IgD-negative memory B cell (primary cell): ENCODE results near the gene MYL1. TPM values are rescaled to one million over a fixed set of nuclear protein-coding genes. Genes with fewer than 3 reads are reported as not detected.

ENCODE experiments used
- H3K27ac Mint-ChIP-seq, 3 donors: one replicate each; pipeline ENCODE4 v1.8.0; 2020 to 2022; ENCODE audit warnings: mild to moderate bottlenecking in 3 of 3, mixed read lengths in 3 of 3, moderate library complexity in 1 of 3
- H3K27me3 Mint-ChIP-seq: one replicate; pipeline ENCODE4 v1.8.0; 2021; ENCODE audit warnings: mixed read lengths
- H3K36me3 Mint-ChIP-seq: one replicate; pipeline ENCODE4 v1.8.0; 2020; ENCODE audit warnings: mild to moderate bottlenecking, mixed read lengths
- H3K4me1 Mint-ChIP-seq, 3 donors: one replicate each; pipeline ENCODE4 v1.8.0; 2020 to 2022; ENCODE audit warnings: mixed read lengths in 3 of 3, mild to moderate bottlenecking in 1 of 3
- H3K4me3 Mint-ChIP-seq, 4 donors: one replicate each; pipeline ENCODE4 v1.8.0; 2020 to 2022; ENCODE audit warnings: mild to moderate bottlenecking in 4 of 4, mixed read lengths in 4 of 4, moderate library complexity in 3 of 4
- H3K9me3 Mint-ChIP-seq, 3 donors: one replicate each; pipeline ENCODE4 v1.8.0; 2020 to 2021; ENCODE audit warnings: mixed read lengths in 3 of 3, mild to moderate bottlenecking in 1 of 3
- polyA plus RNA-seq: library from polyadenylated mRNA; unstranded; fragments of 300-500 nt; fragmentation: Illumina TruSeq; gene quantifications from one replicate; pipeline ENCODE4 v1.2.3, GENCODE V29; 2021

The MYL1 gene
- polyA plus RNA-seq, 1 donor from 2014 or later: not detected

DNA sequence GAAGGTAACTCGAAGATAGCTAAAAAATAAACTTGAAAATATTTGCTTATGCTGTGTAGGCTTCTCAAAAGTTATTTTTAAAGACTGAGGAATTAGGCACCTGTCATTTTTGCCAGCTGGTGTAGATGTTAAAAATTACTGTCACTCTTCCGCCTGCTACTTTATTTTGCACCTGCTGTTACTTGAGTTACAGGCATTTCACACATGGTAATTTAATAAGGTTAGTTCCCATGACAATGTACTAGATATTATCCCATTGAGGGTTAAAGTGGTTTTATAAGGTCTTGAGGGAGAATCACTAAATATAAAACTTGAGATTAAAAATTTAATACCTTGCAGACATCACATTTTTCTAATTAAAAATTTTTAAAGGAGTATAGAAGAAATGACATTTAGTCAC lies 26.6 kb downstream of the MYL1 start:
- H3K9me3 Mint-ChIP-seq: peaks cover 4 to 5% (median 4%) of the 10 kb centered on the region in 3 donors
- H3K36me3 Mint-ChIP-seq: no peaks in the 10 kb centered on the region
- H3K4me1 Mint-ChIP-seq: no peaks in the 10 kb centered on the region
- H3K27ac Mint-ChIP-seq: no peak overlapping the region
- no peaks in the 10 kb centered on the region for H3K27me3 Mint-ChIP-seq
- H3K4me3 Mint-ChIP-seq: no peak overlapping the region

DNA sequence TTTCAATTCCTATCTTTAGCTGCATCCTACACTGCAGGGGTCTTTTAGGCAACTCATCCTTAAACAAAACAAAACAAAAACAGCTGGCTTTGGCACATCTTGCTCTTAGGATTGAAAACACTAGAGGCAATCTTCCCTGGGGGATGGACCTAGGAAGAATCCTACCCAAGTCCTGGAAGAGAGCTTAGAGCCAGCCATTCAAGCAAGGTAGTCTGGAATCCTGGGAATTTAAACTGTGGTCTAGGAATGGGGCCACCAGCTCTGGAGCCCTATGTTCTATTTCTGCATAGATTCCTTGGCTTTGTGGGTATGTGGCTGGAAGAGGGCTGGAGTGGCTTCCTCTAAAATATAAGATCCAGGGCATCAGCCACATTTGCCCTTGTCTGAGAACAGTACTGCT lies 27.7 kb downstream of the MYL1 start:
- peaks cover 2 to 10% (median 9%) of the 10 kb centered on the region in 3 donors for H3K9me3 Mint-ChIP-seq
- no peak overlapping the region for H3K4me3 Mint-ChIP-seq
- H3K27me3 Mint-ChIP-seq: no peaks in the 10 kb centered on the region
- H3K4me1 Mint-ChIP-seq: no peaks in the 10 kb centered on the region
- H3K36me3 Mint-ChIP-seq: no peaks in the 10 kb centered on the region
- no peak overlapping the region for H3K27ac Mint-ChIP-seq

DNA sequence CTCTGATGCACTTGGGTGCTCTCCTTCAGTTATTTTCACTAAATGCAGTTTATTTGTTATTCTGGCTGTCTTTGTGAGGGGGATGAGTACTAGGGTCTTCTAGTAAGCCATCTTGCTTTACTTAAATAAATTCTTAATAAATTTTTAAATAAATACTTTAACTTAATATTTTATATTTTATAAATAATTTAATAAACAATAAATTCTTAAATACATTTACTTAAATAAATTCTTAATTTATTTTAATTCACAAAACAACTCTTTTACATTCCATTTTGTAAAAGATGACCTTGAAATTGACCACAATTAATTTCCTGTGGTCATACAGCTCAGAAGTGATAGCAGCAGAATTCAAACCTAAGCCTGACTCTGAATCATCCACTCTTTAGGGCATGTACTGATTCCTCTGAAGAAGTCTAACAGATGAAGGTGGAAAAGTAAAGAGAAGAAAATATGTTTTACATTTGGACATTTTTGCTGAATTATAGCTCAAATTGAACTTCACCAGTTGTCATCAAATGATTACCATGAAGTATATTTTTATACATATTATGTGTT lies 28.8 kb downstream of the MYL1 start:
- Mint-ChIP-seq H3K4me3 (no peak overlapping the region), H3K9me3 (peaks cover 2 to 17% (median 10%) of the 10 kb centered on the region in 3 donors), H3K36me3 (no peaks in the 10 kb centered on the region), H3K27me3 (no peaks in the 10 kb centered on the region), H3K27ac (no peak overlapping the region), H3K4me1 (no peaks in the 10 kb centered on the region)

DNA sequence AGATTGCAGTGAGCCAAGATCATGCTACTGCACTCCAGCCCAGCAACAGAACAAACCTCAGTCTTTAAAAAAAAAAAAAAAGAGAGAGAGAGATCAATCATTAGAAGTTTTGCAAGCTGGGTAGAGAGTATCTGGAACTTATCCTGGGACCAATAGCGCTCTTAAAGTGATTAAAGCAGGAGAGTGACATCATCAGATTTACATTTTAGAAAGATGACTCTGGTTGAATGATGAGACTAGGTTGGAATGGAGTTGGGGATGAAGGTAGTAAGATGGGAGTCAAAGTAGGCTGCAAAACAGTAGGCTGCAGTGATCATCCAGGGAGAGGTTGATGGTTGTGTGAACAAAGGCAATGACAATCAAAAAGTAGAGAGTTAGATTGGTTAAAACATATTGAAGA lies 37.8 kb downstream of the MYL1 start:
- peaks cover 0 to 7% (median 0%) of the 10 kb centered on the region in 3 donors for H3K9me3 Mint-ChIP-seq
- no peak overlapping the region for H3K27ac Mint-ChIP-seq
- H3K27me3 Mint-ChIP-seq: no peaks in the 10 kb centered on the region
- no peaks in the 10 kb centered on the region for H3K36me3 Mint-ChIP-seq
- no peaks in the 10 kb centered on the region for H3K4me1 Mint-ChIP-seq
- no peak overlapping the region for H3K4me3 Mint-ChIP-seq

DNA sequence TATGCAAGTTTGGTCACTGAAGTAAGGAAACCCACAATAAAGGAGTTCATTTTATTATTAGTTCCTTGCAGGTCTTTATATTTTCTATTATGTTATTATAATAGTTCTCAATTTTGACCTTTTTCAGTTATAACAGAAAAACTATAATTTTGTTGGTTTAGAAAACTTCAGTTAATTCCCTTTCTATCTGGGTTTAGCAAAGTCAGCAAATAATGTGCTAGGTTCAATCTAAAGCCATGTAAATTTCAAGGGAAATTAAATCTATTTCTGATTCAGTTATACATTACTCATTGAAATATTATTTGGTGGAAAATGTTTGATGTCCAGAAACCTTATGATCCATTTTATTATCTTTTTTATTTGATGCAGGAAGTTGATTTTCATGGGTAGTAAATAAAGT lies 43.7 kb downstream of the MYL1 start:
- H3K4me1 Mint-ChIP-seq: no peaks in the 10 kb centered on the region
- no peaks in the 10 kb centered on the region for H3K9me3 Mint-ChIP-seq
- H3K36me3 Mint-ChIP-seq: no peaks in the 10 kb centered on the region
- no peak overlapping the region for H3K4me3 Mint-ChIP-seq
- H3K27ac Mint-ChIP-seq: no peak overlapping the region
- peaks cover 2% of the 10 kb centered on the region for H3K27me3 Mint-ChIP-seq

DNA sequence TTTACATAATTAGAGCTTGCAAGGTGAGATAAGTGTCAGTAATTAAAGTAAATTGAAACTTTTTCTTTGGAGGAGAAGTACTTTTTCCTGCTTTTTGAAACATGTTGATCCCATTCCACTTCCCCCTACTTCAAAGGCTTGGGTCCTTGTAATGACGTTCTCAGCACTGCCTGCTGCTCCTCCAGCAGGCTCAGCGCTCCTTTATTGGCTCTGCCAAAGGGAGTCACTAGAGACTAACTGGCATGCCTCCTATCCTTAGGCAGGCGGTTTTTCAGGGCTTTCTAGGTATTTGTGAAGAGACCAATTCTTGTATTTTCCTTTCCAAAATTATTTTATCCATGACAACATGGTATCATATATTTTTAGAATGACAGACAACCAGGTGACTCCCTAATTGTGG lies 45.8 kb downstream of the MYL1 start:
- no peaks in the 10 kb centered on the region for H3K36me3 Mint-ChIP-seq
- H3K27ac Mint-ChIP-seq: no peak overlapping the region
- no peaks in the 10 kb centered on the region for H3K9me3 Mint-ChIP-seq
- no peak overlapping the region for H3K4me3 Mint-ChIP-seq
- H3K27me3 Mint-ChIP-seq: peaks cover 2% of the 10 kb centered on the region
- no peaks in the 10 kb centered on the region for H3K4me1 Mint-ChIP-seq

DNA sequence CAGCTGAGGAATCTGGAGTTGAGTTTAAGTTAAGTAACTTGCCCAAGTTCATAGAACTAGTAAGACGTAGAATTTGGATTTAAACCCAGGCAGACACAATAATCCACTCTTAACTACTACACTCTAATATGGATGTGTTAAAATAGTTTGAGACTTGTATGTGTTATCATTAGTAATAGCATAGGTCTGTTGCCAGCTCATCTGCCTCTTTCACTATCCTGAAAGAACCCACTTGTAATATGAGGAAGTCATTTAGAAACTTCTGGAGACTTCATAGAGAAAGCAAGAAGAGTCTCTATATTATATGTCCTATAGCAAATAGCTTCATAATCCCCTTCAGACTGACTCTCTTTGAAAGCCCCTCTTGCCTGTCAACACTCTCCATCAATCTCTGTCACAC lies 46.7 kb downstream of the MYL1 start:
- H3K36me3 Mint-ChIP-seq: no peaks in the 10 kb centered on the region
- no peaks in the 10 kb centered on the region for H3K9me3 Mint-ChIP-seq
- no peaks in the 10 kb centered on the region for H3K4me1 Mint-ChIP-seq
- H3K27me3 Mint-ChIP-seq: peaks cover 2% of the 10 kb centered on the region
- H3K4me3 Mint-ChIP-seq: no peak overlapping the region
- no peak overlapping the region for H3K27ac Mint-ChIP-seq

DNA sequence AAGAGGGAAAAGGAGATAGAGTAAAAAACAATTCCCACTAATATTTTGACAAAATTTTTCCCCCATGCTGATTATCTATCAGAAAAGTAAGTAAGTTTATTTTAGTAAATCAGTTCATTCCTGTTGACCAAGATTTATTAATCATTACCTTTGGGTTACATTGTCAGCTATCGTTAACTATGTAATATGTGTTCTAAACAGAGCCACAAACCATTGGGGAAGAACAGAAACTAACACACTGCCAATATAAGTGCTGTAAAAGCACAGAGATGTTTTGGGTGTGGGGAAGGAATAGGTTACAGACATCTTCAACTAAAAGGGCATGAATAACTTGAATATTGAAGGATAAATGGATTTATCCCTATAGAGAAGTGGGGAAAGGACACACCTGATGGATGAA lies 47.3 kb downstream of the MYL1 start:
- no peak overlapping the region for H3K4me3 Mint-ChIP-seq
- H3K9me3 Mint-ChIP-seq: no peaks in the 10 kb centered on the region
- H3K36me3 Mint-ChIP-seq: no peaks in the 10 kb centered on the region
- H3K27me3 Mint-ChIP-seq: peaks cover 2% of the 10 kb centered on the region
- no peaks in the 10 kb centered on the region for H3K4me1 Mint-ChIP-seq
- H3K27ac Mint-ChIP-seq: no peak overlapping the region

DNA sequence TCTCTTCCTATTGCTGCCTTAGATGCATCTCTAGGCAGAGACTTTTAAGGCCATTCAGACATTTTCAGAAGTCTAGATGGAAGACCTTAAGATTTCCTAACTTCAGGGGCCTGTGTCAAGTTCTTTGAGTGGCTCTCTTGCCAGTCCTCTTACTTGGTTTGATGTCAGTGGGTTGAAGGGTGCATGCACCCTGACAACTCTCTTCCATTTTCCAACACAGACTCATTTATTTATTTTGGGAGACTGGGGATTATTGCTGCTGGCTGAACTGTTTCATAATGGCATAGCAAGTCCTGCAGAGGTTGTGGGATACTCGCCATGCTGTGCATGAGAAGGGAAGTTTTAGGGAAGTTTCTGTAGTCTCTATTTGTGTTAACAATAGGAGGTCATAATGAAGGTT lies 50.7 kb downstream of the MYL1 start:
- Mint-ChIP-seq H3K27ac (no peak overlapping the region), H3K36me3 (no peaks in the 10 kb centered on the region), H3K9me3 (peaks cover 0 to 2% (median 0%) of the 10 kb centered on the region in 3 donors), H3K27me3 (peaks cover 2% of the 10 kb centered on the region), H3K4me1 (no peaks in the 10 kb centered on the region), H3K4me3 (no peak overlapping the region)

DNA sequence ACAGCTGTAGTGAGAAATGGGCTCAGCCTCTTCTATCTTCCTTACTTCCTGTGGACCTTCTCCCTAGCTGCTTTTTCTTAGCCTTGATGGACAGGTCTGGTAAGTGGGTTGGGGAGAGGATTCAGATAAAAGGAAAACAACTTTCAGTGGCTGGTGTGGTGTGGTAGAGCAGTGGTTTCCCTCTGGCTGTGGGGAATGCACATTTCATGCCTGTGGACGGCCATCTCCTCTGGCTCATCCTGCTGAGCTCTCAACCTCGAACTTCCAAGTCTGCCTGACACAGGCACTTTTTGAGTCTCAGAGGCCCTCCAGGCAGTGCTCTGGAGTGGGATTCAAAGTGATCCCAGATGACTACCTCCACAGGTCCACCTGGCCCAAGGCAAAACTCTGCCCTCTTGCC lies 51.1 kb downstream of the MYL1 start:
- Mint-ChIP-seq H3K27ac (no peak overlapping the region), H3K36me3 (no peaks in the 10 kb centered on the region), H3K9me3 (peaks cover 0 to 2% (median 0%) of the 10 kb centered on the region in 3 donors), H3K27me3 (peaks cover 2% of the 10 kb centered on the region), H3K4me1 (no peaks in the 10 kb centered on the region), H3K4me3 (no peak overlapping the region)

DNA sequence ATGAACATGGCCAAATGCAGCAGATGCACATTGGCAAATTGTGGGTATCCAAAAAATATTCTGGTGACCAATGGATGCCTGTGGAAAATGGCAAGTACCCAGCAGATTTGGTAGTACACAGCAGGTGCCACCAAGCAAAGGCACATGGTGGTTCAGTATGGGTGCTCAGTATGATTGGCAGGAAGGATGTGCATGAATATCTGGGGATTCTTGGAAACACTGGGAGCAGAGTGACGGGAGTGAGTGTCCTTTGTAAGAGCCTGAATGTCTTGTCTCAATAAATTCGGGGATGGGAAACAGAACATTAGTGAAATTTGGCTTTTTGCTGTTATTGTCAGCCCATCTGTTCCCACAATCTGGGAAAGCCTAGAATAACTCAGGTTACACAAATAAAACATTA lies 52.9 kb downstream of the MYL1 start:
- H3K36me3 Mint-ChIP-seq: no peaks in the 10 kb centered on the region
- peaks cover 0 to 2% (median 0%) of the 10 kb centered on the region in 3 donors for H3K9me3 Mint-ChIP-seq
- H3K4me3 Mint-ChIP-seq: no peak overlapping the region
- no peaks in the 10 kb centered on the region for H3K4me1 Mint-ChIP-seq
- H3K27me3 Mint-ChIP-seq: peaks cover 2% of the 10 kb centered on the region
- no peak overlapping the region for H3K27ac Mint-ChIP-seq

DNA sequence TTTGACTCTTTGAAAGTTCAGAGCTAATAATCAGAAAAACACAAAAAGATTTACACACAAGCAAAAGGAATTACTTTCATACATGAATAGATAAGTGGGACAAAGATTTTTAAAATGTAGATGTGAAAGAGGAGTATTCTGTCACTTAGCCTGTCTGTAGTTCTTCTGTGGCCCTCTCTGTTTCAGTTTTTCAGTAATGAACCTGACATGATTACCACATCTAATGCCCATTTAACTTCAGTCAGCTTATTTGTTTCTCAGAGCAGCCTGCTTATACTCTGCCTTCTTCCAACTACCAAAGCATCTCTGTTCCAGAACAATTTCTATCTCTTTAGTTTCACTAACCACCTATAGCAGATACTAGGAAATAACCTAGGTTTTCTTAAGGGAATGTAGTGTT lies 55.3 kb downstream of the MYL1 start:
- Mint-ChIP-seq H3K27ac (no peak overlapping the region), H3K4me1 (no peaks in the 10 kb centered on the region), H3K36me3 (no peaks in the 10 kb centered on the region), H3K27me3 (no peaks in the 10 kb centered on the region), H3K9me3 (peaks cover 0 to 3% (median 0%) of the 10 kb centered on the region in 3 donors), H3K4me3 (no peak overlapping the region)

DNA sequence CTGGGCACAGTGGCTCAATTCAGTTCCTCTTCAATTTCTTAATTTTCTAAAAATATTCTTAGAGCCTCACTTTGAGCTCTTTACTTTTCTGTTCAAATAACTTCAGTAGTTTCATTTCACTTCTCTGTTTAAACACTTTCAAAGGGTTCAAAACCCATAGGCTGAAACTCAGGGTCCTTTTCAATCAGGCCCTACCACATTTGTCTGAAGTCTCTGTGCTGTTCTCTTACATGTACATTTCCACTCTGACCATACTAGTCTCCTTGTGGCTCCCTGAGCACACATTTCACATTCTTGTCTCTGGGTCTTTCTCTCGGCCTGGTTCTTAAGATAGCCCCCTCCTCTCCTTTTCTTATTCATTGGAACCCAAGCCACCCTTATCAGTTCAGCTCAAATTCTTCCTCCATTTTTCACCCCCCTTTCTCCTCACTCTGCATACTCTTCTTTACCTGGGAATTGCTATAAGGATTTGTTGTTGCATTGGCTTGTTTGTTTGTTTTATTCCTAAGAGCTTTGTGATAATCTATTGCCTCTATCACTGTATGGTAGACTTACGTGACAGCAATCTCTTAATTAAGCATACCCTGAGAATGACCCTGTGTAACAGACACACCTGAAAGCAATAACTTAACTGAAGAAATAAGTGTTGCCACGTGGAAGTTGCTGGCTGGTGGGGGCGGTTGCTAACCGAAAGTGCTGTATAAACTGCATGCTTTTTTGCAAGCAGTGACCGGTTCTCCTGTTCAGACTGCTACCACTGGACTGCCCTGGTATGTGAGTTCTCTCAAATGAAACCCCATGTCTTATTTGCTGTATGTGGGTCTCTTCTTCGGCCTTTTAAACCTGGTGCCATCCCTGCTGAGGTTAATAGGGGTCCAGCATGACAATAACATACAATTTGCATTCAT lies 62.0 kb downstream of the MYL1 start:
- H3K36me3 Mint-ChIP-seq: peaks cover 3% of the 10 kb centered on the region
- peaks cover 0 to 2% (median 0%) of the 10 kb centered on the region in 3 donors for H3K9me3 Mint-ChIP-seq
- H3K27ac Mint-ChIP-seq: no peak overlapping the region
- peaks cover 0 to 2% (median 0%) of the 10 kb centered on the region in 3 donors for H3K4me1 Mint-ChIP-seq
- no peaks in the 10 kb centered on the region for H3K27me3 Mint-ChIP-seq
- no peak overlapping the region for H3K4me3 Mint-ChIP-seq

DNA sequence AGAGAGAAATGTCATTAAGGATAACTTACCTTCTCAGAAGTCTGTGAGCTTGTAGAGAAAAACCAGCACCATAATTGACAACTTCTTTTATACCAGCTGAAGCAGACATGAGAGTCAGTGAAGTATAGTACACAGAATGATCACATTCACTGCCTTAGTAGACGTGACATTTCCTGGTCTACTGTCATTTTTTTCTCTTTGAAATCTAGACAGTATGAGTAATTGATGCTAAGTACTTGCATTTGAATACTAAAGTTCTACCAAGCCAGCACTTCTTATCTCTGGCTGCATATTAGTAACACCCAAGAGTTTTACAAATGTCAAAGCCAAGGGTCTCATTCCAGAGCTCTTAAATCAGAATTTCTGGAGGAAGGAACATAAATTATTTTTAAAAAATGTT lies 64.4 kb downstream of the MYL1 start:
- Mint-ChIP-seq H3K4me1 (peaks cover 0 to 2% (median 0%) of the 10 kb centered on the region in 3 donors), H3K9me3 (peaks cover 0 to 4% (median 0%) of the 10 kb centered on the region in 3 donors), H3K27me3 (no peaks in the 10 kb centered on the region), H3K4me3 (no peak overlapping the region), H3K27ac (no peak overlapping the region), H3K36me3 (peaks cover 5% of the 10 kb centered on the region)
